Activated CD8-positive, alpha-beta memory T cell treated with anti-CD3 and anti-CD28 coated beads for 36 hours (primary cell): Measurements from ENCODE around the gene PRRT1B. TPM values are rescaled to one million over a fixed set of nuclear protein-coding genes. Genes with fewer than 3 reads are reported as not detected.

Experiments used
- CTCF ChIA-PET: fragments of 350-600 bp; sonication (Branson Sonifier 250); formaldehyde crosslinking; loops from one replicate; lab custom pipeline; 2021; ENCODE audit warnings: antibody characterized with exemption; lab: Charles Lee
- POLR2A ChIA-PET: fragments of 350-600 bp; sonication (Branson Sonifier 250); formaldehyde crosslinking; loops from one replicate; lab custom pipeline; 2021; ENCODE audit warnings: antibody characterized with exemption; lab: Charles Lee
- total RNA-seq, 2 experiments: library from RNA; stranded (reverse); gene quantifications; one replicate each; pipeline ENCODE4 v1.2.3, GENCODE V29; 2021

Gene PRRT1B
- total RNA-seq, 2 experiments from 2014 or later = not detected

DNA sequence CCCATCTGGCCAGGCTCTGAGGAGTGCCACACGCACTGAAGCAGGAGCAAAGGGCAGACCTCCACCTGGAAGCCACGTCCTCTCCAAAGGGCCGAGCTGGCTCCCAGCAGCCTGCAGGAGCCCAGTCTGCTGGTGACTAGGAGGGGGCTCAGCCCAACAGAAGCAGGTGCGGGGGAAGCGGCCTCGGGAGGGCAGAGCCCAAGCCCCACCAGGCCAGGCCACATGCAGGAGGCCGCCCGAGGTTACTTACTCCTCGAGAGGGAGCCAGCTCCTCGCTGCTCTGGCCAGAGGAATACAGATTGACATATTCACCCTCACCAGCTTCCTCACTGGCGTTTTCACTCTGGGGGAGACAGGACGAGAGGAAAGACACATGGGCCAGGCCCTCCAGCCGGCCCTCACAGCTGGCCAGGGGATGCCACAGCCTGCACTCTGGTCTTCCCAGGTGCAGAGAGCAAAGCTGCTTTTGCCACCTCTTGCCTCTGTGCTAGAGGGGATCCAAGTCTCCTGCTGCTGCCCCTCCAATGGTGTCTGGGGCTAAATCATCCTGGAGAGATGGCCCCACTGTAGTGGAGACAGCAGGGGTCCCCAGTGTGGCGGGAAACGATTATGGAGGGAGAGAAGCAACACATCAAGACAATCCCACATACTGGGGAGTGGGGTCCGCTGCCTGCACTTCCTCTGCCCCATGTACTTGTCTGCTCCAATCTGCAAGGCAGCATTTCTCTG, 58.6 kb downstream of the PRRT1B start:
- POLR2A ChIA-PET = no interaction called here
- CTCF ChIA-PET = interaction anchor here (1.2 to 3.8 kb wide), 2 partner anchors 13 to 137 kb away, joined by 3 to 21 read pairs; no protein-coding TSS in a partner anchor

DNA sequence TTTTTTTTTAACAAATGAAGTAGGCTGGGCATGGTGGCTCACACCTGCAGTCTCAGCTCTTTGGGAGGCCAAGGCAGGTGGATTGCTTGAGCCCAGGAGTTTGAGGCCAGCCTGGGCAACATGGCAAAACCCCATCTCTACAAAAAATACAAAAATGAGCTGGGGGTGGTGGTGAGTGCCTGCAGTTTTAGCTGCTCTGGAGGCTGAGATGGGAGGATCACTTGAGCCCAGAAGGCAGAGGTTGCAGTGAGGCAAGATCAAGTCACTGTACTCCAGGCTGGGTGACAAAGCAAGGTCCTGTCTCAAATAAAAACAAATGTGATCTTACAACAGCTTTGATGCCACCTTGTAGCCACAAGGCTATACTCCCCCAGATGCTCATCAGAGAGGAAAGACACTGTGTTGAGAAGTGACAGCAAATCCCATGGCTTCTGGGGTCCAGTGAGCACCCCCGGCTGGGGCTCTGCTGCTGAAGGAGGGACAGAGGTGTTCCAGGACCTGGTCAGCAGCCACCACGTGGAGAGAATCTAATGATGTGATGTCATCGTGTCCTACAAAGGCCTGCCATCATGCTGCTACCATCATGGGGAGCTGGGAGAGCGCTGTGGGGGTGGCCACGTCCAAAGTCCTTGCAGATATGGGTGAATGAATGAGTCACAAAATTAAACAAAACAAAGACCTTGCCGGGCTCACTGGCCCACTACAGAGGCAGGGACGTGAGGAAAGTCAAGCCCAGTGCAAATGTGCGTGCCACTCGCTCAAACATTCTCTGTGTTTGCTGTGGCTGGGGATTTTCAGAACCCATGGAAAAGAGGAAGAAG, 60.7 kb downstream of the PRRT1B start:
- POLR2A ChIA-PET = no interaction called here
- CTCF ChIA-PET = interaction anchor here (1.4 kb wide), 1 partner anchor 134 kb away, joined by 4 read pairs; no protein-coding TSS in a partner anchor

DNA sequence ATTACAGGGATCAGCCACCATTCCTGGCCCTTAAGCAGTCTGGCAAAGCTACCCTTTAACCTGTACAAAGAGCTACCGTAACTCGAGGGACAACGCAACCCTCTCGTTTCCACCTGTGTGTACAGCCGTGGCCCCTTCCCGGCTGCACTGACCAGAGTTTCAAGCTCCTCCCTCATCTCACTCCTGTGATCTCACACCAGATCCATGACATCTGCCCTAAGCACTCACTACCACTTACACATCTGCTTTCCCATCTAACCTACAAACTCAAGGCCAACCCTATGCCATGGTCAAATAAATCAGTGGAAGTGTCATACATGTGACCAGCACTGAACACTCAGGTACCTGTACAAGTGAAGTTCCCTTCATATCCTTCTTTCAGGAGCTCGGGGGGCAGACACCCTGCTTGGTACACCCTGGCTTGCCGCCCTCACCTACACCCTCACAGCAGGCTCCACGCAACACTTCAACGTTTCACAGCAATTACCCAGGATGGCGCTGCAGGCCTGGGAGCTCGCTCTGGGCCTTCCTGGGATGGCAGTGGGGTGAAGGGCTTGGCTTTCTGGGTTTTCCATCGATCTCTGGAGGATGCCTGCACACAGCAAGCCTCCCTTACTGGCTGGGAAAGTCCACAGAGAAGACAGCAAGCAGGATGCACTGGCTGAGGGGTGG, 61.7 kb downstream of the PRRT1B start:
- CTCF ChIA-PET = interaction anchor here (1.4 kb wide), 1 partner anchor 133 kb away, joined by 4 read pairs; no protein-coding TSS in a partner anchor
- POLR2A ChIA-PET = no interaction called here

DNA sequence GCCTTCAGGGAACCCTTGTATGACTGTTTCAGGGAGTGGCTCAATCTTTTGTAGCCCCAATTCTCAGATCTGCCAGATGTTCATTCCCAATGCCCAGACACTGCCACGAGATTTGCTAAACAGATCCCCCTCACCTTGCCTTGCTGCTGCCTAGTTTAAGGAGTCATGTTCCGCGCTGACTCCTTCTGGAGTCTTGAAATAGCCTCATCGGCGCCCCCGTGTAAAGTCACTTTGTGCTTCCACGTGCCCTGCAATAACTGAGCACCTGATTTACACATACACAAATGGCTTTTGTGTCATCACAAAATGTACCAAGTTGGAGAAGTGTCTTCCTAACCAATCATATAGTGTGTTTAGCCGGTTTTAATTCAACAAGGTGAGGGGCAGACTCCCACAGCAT, 62.3 kb downstream of the PRRT1B start:
- ChIA-PET POLR2A (no interaction called here), CTCF (interaction anchor here (1.4 kb wide), 1 partner anchor 133 kb away, joined by 4 read pairs; no protein-coding TSS in a partner anchor)

DNA sequence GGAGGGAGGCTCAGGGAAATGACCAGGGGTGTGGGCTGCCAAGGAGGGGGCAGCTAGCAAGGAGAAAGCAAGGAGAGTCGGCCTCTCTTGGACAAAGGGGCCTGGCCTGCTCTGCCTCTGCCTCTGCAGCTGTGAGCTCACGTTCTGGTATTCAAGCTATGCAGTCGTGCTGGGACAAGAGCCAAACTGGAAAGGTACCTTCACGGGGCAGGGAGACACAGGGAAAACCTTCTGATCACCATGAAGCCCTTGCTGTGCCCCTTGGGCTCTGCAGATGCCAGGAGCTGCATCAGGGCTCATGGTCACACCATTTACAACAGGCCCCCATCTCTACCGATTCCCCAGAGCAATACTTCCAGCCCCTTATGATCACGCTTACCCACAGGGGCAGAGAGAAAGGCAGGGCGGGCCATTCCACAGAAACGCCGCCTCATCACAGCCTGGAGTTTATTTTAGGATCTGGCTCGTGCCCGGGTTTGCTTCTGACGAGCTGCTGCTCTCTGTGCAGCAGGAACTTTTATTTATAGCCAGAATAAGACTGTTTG, 63.2 kb downstream of the PRRT1B start:
- ChIA-PET POLR2A (no interaction called here), CTCF (no interaction called here)

Other genes with a start within 250 kb of the PRRT1B start
- 100 to 1,000 TPM; 126 to 134 TPM for gene PRRC2B, start 151.4 kb upstream of the PRRT1B start, total RNA-seq
- gene POMT1, start 42.6 kb upstream of the PRRT1B start, total RNA-seq = 10 to 100 TPM; 30.9 to 32.7 TPM
- 10 to 100 TPM; 22.8 to 24.3 TPM for gene UCK1, start 14.3 kb upstream of the PRRT1B start, total RNA-seq
- 100 to 1,000 TPM; 125 to 136 TPM for gene RAPGEF1, start 194.6 kb downstream of the PRRT1B start, total RNA-seq